ENCODE measurements around the gene THEM5. TPM values are rescaled to one million over a fixed set of nuclear protein-coding genes. Genes with fewer than 3 reads are reported as not detected.

Gene THEM5
- polyA plus RNA-seq, 1 donor = 0.45 TPM

DNA sequence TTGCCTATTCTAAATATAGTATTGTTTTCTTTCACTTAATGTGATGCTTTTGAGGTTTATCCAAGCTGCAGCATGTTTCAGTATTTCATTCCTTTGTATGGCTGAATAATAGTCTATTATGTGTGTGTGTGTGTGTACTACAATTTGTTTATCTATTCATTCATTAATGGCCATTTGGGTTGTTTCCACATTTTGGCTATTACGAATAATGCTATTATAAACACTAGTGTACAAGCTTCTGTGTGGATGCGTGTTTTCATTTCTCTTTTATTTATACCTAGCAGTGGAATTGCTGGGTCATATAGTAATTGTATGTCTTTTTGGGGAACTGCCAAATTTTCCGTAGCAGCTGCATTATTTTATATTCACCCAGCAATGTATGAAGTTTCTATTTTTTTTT, 15.0 kb upstream of the THEM5 start:
- no peak overlapping the region for H3K4me3 ChIP-seq (ENCODE audit: low read length)
- H3K27me3 ChIP-seq (ENCODE audit: control insufficient read depth, insufficient read depth, low read length) = no peaks in the 10 kb centered on the region
- no peaks in the 10 kb centered on the region for H3K9me3 ChIP-seq (ENCODE audit: control insufficient read depth, low read depth, low read length)
- H3K36me3 ChIP-seq (ENCODE audit: control insufficient read depth, insufficient read depth, low read length) = peaks cover 5% of the 10 kb centered on the region
- no peaks in the 10 kb centered on the region for H3K4me1 ChIP-seq (ENCODE audit: control insufficient read depth, insufficient read depth, low read length)
- no peak overlapping the region for H3K27ac ChIP-seq (ENCODE audit: low read length)
- 57% methylated on average over 3 of the region's 3 CpGs for WGBS (ENCODE audit: insufficient coverage, low lambda C conversion rate)
- no peak for DNase-seq

DNA sequence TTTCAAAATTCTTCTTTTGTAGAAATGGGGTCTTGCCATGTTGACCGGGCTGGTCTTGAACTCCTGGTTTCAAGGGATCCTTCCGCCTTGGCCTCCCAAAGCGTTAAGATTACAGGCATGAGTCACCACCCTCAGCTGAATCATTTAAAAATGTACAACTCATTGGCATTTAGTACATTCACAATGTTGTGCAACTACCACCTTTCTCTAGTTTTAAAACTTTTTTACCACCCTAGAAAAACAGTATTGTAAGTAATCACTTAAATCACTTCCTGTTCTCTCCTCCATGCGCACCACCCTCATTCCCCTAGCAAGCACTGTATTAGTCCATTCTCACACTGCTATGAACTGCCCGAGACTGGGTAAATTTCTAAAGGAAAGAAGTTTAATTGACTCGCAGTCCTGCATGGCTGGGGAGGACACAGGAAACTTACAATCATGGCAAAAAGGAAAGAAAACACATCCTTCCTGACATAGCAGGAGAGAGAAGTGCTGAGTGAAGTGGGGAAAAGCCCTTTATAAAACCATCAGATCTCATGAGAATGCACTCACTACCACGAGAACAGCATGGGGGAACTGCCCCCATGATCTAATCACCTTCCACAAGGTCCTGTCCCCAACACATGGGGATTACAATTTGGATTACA, 14.4 kb upstream of the THEM5 start:
- Histone ChIP-seq H3K36me3 (ENCODE audit: control insufficient read depth, insufficient read depth, low read length) (peaks cover 3% of the 10 kb centered on the region), H3K4me3 (ENCODE audit: low read length) (no peak overlapping the region), H3K27me3 (ENCODE audit: control insufficient read depth, insufficient read depth, low read length) (no peaks in the 10 kb centered on the region), H3K27ac (ENCODE audit: low read length) (no peak overlapping the region), H3K4me1 (ENCODE audit: control insufficient read depth, insufficient read depth, low read length) (no peaks in the 10 kb centered on the region), H3K9me3 (ENCODE audit: control insufficient read depth, low read depth, low read length) (no peaks in the 10 kb centered on the region)
- no peak for DNase-seq
- WGBS (ENCODE audit: insufficient coverage, low lambda C conversion rate) = 92% methylated on average over 2 of the region's 7 CpGs

DNA sequence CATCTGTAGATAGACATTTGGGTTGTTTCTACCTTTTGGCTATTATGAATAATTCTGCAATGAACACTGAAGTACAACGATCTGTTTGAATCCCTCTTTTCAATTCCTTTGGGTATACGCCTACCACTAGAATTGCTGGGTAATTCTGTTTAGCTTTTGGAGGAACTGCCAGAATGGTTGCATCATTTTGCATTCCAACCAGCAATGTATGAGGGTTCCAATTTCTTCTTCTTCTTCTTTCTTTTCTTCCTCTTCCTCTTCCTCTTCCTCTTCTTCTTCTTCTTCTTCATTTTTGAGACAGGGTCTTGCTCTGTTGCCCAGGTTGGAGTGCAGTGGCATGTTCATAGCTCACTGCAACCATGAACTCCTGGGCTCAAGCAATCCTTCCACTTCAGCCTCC, 13.8 kb upstream of the THEM5 start:
- no peaks in the 10 kb centered on the region for H3K4me1 ChIP-seq (ENCODE audit: control insufficient read depth, insufficient read depth, low read length)
- H3K27me3 ChIP-seq (ENCODE audit: control insufficient read depth, insufficient read depth, low read length) = no peaks in the 10 kb centered on the region
- 80% methylated on average over 1 of the region's 2 CpGs for WGBS (ENCODE audit: insufficient coverage, low lambda C conversion rate)
- no peaks in the 10 kb centered on the region for H3K9me3 ChIP-seq (ENCODE audit: control insufficient read depth, low read depth, low read length)
- H3K27ac ChIP-seq (ENCODE audit: low read length) = no peak overlapping the region
- no peaks in the 10 kb centered on the region for H3K36me3 ChIP-seq (ENCODE audit: control insufficient read depth, insufficient read depth, low read length)
- DNase-seq = no peak
- no peak overlapping the region for H3K4me3 ChIP-seq (ENCODE audit: low read length)

GRCh38 chr1:151864411-151864810, 10.9 kb upstream of the THEM5 start:
- Histone ChIP-seq H3K4me1 (ENCODE audit: control insufficient read depth, insufficient read depth, low read length) (no peaks in the 10 kb centered on the region), H3K27me3 (ENCODE audit: control insufficient read depth, insufficient read depth, low read length) (no peaks in the 10 kb centered on the region), H3K4me3 (ENCODE audit: low read length) (no peak overlapping the region), H3K9me3 (ENCODE audit: control insufficient read depth, low read depth, low read length) (no peaks in the 10 kb centered on the region), H3K27ac (ENCODE audit: low read length) (no peak overlapping the region), H3K36me3 (ENCODE audit: control insufficient read depth, insufficient read depth, low read length) (no peaks in the 10 kb centered on the region)
- WGBS (ENCODE audit: insufficient coverage, low lambda C conversion rate) = no CpG with 5 or more reads among the region's 2 CpGs
- DNase-seq = no peak

DNA sequence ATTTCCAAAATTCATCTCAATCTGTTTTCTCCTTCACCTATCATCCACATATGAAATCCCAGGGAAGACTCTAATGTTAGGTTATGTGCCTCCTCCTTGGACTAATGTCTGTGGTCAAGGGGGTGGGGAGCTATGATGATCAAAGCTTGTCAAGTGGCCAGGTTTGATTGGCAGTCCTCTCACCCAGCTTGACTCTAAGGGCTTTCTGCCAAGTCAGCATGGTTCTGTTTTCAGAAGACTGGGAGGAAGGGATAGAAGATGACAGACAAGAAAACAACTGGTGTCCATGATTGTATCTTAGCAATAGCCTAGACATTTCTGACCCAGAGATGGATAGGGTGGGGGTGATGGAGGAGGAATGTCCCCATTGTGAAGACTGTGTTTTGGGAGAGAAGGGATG, 9.1 kb upstream of the THEM5 start:
- DNase-seq = no peak
- Histone ChIP-seq H3K9me3 (ENCODE audit: control insufficient read depth, low read depth, low read length) (no peaks in the 10 kb centered on the region), H3K36me3 (ENCODE audit: control insufficient read depth, insufficient read depth, low read length) (no peaks in the 10 kb centered on the region), H3K27me3 (ENCODE audit: control insufficient read depth, insufficient read depth, low read length) (no peaks in the 10 kb centered on the region), H3K27ac (ENCODE audit: low read length) (no peak overlapping the region), H3K4me3 (ENCODE audit: low read length) (no peak overlapping the region), H3K4me1 (ENCODE audit: control insufficient read depth, insufficient read depth, low read length) (no peaks in the 10 kb centered on the region)

DNA sequence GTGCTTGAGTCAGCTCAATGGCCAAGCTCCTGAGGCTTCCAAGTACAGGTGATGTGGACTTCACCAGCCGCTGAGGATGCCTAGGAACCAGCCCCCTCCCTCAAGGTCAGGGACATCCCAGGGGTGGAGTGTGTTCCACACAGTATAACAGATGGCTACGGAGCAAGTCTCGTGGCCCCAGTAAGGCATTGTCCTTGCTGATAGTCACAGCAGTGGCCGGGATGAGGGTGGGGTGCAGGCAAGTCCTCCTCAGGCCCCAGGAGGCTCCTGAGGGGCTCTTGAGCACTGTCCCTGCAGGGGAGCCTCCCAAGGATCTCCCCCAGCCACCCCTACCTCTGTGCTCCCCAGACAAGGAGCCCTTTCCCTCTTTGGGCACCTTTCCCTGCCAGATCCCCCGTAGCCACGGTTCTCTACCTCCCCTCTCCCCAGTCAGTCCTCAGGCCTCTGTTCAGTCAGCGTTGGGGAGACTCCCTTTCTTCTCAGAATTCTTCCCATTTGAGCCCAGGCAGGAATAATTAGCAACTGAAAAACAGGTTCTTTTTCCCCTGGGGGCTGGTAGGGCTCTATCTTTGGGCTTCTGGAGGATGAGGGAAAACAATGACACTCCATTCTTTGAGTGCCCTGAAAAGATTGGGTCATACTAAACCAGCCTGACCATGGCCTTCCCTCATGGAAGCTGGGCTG, 7.1 kb upstream of the THEM5 start:
- Histone ChIP-seq H3K27me3 (ENCODE audit: control insufficient read depth, insufficient read depth, low read length) (no peaks in the 10 kb centered on the region), H3K36me3 (ENCODE audit: control insufficient read depth, insufficient read depth, low read length) (no peaks in the 10 kb centered on the region), H3K27ac (ENCODE audit: low read length) (no peak overlapping the region), H3K4me3 (ENCODE audit: low read length) (no peak overlapping the region), H3K4me1 (ENCODE audit: control insufficient read depth, insufficient read depth, low read length) (no peaks in the 10 kb centered on the region), H3K9me3 (ENCODE audit: control insufficient read depth, low read depth, low read length) (no peaks in the 10 kb centered on the region)
- 67% methylated on average over 1 of the region's 7 CpGs for WGBS (ENCODE audit: insufficient coverage, low lambda C conversion rate)
- DNase-seq = no peak

DNA sequence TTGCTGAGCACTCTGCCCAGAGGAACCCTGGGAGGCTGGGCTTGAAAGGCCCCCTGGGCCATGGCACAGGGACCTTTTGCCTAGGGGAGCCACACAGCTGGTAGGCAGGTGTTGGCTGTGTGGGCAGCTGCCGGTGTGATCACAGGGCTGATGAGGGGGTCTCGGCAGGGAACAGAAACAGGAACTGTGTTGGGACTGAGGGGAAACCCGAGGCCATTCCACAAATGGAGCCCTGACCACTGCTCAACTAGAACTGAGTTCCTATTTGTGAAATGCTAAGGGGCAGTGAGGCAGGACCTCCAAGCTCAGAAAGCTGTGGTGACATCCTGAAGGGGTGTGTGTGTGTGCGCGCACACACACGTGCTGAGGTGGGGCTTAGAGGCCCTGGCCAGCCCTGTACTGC, 6.4 kb upstream of the THEM5 start:
- Histone ChIP-seq H3K27ac (ENCODE audit: low read length) (no peak overlapping the region), H3K27me3 (ENCODE audit: control insufficient read depth, insufficient read depth, low read length) (no peaks in the 10 kb centered on the region), H3K36me3 (ENCODE audit: control insufficient read depth, insufficient read depth, low read length) (no peaks in the 10 kb centered on the region), H3K4me3 (ENCODE audit: low read length) (no peak overlapping the region), H3K4me1 (ENCODE audit: control insufficient read depth, insufficient read depth, low read length) (no peaks in the 10 kb centered on the region), H3K9me3 (ENCODE audit: control insufficient read depth, low read depth, low read length) (no peaks in the 10 kb centered on the region)
- no CpG with 5 or more reads among the region's 6 CpGs for WGBS (ENCODE audit: insufficient coverage, low lambda C conversion rate)
- DNase-seq = no peak

DNA sequence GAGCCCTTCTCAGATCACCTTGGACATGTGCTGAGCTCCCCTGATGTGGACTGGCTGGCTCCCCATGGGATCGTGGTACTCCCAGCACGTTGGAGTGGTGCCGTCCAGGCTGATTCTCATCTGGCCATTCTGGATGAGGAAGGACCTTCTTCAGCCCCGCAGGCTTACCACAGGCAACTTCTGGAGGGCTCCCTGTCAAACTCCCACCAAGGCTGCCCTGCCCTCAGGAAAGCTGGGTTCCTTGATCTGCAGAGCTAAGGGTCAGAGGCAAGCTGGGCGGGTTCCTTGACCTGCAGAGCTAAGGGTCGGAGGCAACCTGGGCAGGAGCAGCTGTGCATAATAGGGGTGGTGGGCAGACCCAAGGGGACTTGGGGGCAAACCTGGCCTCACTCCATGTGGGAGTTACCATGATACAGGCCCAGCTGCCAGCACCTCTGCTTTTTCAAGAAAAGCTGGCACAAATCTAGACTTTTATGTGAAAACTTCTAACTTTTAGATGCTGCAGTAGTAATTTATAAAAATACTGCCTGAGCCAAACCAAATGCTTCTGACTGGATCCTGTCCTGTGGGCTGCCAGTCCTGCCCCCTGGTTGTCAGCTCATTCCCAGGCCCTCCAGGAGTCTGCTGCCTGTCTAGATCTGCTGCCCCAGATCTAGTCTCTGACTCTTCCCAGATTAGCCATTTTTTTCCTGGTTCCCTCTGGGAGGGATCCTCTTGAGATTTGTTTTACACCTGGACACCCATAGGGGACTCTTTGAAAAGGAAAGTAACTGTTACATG, 5.6 kb upstream of the THEM5 start:
- Histone ChIP-seq H3K36me3 (ENCODE audit: control insufficient read depth, insufficient read depth, low read length) (no peaks in the 10 kb centered on the region), H3K27me3 (ENCODE audit: control insufficient read depth, insufficient read depth, low read length) (no peaks in the 10 kb centered on the region), H3K27ac (ENCODE audit: low read length) (no peak overlapping the region), H3K4me1 (ENCODE audit: control insufficient read depth, insufficient read depth, low read length) (no peaks in the 10 kb centered on the region), H3K9me3 (ENCODE audit: control insufficient read depth, low read depth, low read length) (no peaks in the 10 kb centered on the region), H3K4me3 (ENCODE audit: low read length) (no peak overlapping the region)
- DNase-seq = no peak
- WGBS (ENCODE audit: insufficient coverage, low lambda C conversion rate) = no CpG with 5 or more reads among the region's 6 CpGs

DNA sequence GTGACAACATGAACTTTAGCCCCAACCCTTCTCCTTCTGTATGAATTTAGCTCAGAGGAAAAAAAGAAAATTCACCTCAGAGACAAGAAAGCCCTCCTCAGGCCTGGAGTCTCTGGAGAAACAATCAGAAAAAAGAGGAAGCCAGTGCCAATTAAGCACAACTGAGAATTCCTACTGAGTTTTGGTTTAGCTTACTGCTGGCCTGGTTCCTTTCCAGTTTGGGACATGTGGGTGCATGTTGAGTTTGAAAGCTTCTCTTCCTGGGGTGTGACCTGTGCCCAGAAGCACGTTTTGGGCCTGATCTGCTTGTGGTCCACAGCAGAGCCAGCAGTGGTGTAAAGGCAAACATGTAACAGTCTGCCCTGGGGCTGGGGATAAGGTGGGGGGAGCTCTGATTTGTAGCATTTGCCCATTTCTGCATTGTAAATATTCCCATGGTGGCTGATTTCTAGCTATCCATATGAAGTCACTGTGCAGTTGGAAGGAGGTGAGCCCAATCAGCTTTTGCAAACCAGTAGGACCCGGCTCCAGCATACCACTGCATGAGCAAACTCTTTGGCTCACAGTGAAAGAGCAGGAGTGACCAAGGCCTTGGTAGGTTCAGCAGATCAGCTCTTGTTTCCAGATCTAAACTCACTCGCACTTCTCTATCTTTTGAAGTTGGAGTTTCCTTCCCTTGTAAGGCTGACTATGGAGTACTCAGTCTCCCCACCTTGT, 4.7 kb upstream of the THEM5 start:
- no peak for DNase-seq
- Histone ChIP-seq H3K4me3 (ENCODE audit: low read length) (no peak overlapping the region), H3K4me1 (ENCODE audit: control insufficient read depth, insufficient read depth, low read length) (no peaks in the 10 kb centered on the region), H3K9me3 (ENCODE audit: control insufficient read depth, low read depth, low read length) (no peaks in the 10 kb centered on the region), H3K36me3 (ENCODE audit: control insufficient read depth, insufficient read depth, low read length) (no peaks in the 10 kb centered on the region), H3K27ac (ENCODE audit: low read length) (no peak overlapping the region), H3K27me3 (ENCODE audit: control insufficient read depth, insufficient read depth, low read length) (no peaks in the 10 kb centered on the region)
- WGBS (ENCODE audit: insufficient coverage, low lambda C conversion rate) = no CpG with 5 or more reads among the region's 3 CpGs

DNA sequence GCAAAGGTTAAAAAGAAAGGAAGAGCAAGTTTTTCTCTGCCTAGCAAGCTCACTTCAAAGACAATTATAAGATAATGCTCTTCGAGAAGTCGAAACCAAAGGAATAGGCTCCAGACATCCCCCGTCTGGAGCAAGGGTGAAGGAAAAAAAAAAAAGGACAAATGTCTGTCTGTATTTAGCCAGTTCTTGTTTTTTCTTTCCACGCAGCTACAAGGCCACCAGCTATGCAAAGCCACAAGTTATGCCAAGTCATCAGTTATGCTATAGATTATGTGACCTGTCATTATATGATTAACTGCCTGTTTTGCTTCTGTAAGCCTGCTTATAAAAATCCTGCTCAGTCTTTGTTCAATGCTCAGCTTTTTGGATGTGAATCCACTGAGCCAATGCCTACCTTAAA, 2.4 kb upstream of the THEM5 start:
- Histone ChIP-seq H3K4me1 (ENCODE audit: control insufficient read depth, insufficient read depth, low read length) (no peaks in the 10 kb centered on the region), H3K9me3 (ENCODE audit: control insufficient read depth, low read depth, low read length) (no peaks in the 10 kb centered on the region), H3K27ac (ENCODE audit: low read length) (no peak overlapping the region), H3K4me3 (ENCODE audit: low read length) (no peak overlapping the region), H3K27me3 (ENCODE audit: control insufficient read depth, insufficient read depth, low read length) (peaks cover 5% of the 10 kb centered on the region), H3K36me3 (ENCODE audit: control insufficient read depth, insufficient read depth, low read length) (no peaks in the 10 kb centered on the region)
- no CpG with 5 or more reads among the region's 4 CpGs for WGBS (ENCODE audit: insufficient coverage, low lambda C conversion rate)
- DNase-seq = no peak

All from large intestine (tissue), 3 donors.